Sigmoid colon (tissue), 7 donors: ENCODE results near the gene ARRDC2. TPM values are rescaled to one million over a fixed set of nuclear protein-coding genes. Genes with fewer than 3 reads are reported as not detected.

Source experiments
- DNase-seq: peaks from one replicate; pipeline ENCODE4 v3.0.0-alpha.2; 2019
- H3K27ac ChIP-seq, 4 donors: fragments of 200-600 bp; sonication (generic); one replicate each; pipeline ENCODE4 v1.5.1; 2016 to 2019; ENCODE audit warnings: mild to moderate bottlenecking in 1 of 4
- H3K27me3 ChIP-seq, 3 donors: fragments of 200-600 bp; sonication (generic); one replicate each; pipeline ENCODE4 v1.5.1; 2019; ENCODE audit warnings: mild to moderate bottlenecking in 1 of 3
- H3K36me3 ChIP-seq, 4 donors: fragments of 200-600 bp; sonication (generic); one replicate each; pipeline ENCODE4 v1.5.1; 2016 to 2019
- H3K4me1 ChIP-seq, 4 donors: fragments of 200-600 bp; sonication (generic); one replicate each; pipeline ENCODE4 v1.5.1; 2017 to 2019
- H3K4me3 ChIP-seq, 4 donors: fragments of 200-600 bp; sonication (generic); one replicate each; pipeline ENCODE4 v1.5.1; 2017 to 2019; ENCODE audit warnings: mild to moderate bottlenecking in 2 of 4, moderate library complexity in 1 of 4
- H3K9me3 ChIP-seq, 4 donors: fragments of 200-600 bp in 3 of 4; sonication (generic) in 3 of 4; one replicate each; pipeline versions ENCODE4 v1.5.1 to v1.6.1; 2013 to 2019
- EP300 ChIP-seq, 4 donors: sonication (generic); formaldehyde crosslinking; IDR thresholded peaks; one replicate each; pipeline ENCODE4 v1.6.1; 2017; ENCODE audit warnings: antibody characterized with exemption in 4 of 4
- POLR2A ChIP-seq, 2 donors: fragments of 450-650 bp; IDR thresholded peaks; one replicate each; pipeline ENCODE4 v1.6.1; 2016; ENCODE audit warnings: antibody characterized with exemption in 2 of 2, mild to moderate bottlenecking in 2 of 2, moderate library complexity in 2 of 2
- POLR2AphosphoS5 ChIP-seq, 4 donors: sonication (generic); formaldehyde crosslinking; IDR thresholded peaks; one replicate each; pipeline ENCODE4 v1.6.1; 2017; ENCODE audit warnings: antibody characterized with exemption in 4 of 4
- WGBS, 2 donors: extraction: QIAGEN DNeasy Blood & Tissue Kit; methylation state at CpG; one replicate each; pipeline ENCODE4 v1.1.7; 2013; 5-methylcytosine and 5-hydroxymethylcytosine counted together
- intact Hi-C: fragments of 100-400 bp; cut with DNase I; formaldehyde crosslinking; loops from one replicate; pipeline ENCODE4 v1.15.1; 2023
- polyA plus RNA-seq, 3 donors: library from polyadenylated mRNA; stranded (reverse); fragments of 200-250 nt; gene quantifications; one replicate each; pipeline ENCODE4 v1.2.3, GENCODE V29; 2013
- total RNA-seq, 4 donors: library from RNA; depleted of rRNA; stranded (reverse); fragments of >200 nt; gene quantifications; one replicate each; pipeline ENCODE4 v1.1.0, GENCODE V29; 2016
- TF ChIP-seq, protein P1 (sequence below), 4 experiments: fragments of 450-650 bp in 3 of 4; fragments of 200-600 bp in 1 of 4; IDR thresholded peaks; one replicate each; pipeline ENCODE4 v1.5.1; 2016 to 2019; ENCODE audit warnings: antibody characterized with exemption in 4 of 4, mild to moderate bottlenecking in 3 of 4, moderate library complexity in 2 of 4
- donor health status: healthy with polysubstance abuse.
- donor health status: Bipolar disorder and iron deficiency.
- donor health status: healthy.

The ARRDC2 gene
- total and polyA plus RNA-seq, 7 donors = 22.2 to 54.2 (median 36.6) TPM

DNA sequence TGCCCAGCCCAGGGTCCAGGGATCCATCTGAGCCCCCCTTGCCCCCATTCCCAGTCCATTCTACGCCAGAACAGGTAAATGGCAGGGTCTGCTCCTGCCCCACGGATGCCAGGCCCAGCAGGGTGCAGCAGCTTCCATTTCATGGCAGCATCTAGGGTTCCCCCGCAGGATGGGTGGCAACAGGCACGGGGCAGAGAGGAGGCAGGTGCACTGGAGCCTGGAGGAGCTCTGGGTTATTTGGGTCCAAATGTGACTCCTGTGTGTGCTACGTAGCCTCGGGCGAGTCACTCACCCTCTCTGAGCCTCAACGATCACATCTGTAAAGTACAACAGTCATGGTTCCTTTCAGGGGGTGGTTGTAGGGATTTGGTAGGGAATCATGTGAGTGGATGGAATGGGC, 51.3 kb downstream of the ARRDC2 start:
- peaks cover 0 to 15% (median 13%) of the 10 kb centered on the region in 4 donors for H3K4me1 ChIP-seq
- WGBS, 2 donors = 48 to 73% methylated on average over 8 of the region's 8 CpGs
- no peak overlapping the region for H3K27ac ChIP-seq
- H3K4me3 ChIP-seq = no peak overlapping the region
- DNase-seq = no peak
- TF ChIP-seq EP300 (IDR thresholded peaks at IDR 0.05) = no peak
- no peak for TF ChIP-seq POLR2AphosphoS5 (IDR thresholded peaks at IDR 0.05)
- TF ChIP-seq POLR2A (IDR thresholded peaks at IDR 0.05) = no peak
- TF ChIP-seq, protein P1, sequence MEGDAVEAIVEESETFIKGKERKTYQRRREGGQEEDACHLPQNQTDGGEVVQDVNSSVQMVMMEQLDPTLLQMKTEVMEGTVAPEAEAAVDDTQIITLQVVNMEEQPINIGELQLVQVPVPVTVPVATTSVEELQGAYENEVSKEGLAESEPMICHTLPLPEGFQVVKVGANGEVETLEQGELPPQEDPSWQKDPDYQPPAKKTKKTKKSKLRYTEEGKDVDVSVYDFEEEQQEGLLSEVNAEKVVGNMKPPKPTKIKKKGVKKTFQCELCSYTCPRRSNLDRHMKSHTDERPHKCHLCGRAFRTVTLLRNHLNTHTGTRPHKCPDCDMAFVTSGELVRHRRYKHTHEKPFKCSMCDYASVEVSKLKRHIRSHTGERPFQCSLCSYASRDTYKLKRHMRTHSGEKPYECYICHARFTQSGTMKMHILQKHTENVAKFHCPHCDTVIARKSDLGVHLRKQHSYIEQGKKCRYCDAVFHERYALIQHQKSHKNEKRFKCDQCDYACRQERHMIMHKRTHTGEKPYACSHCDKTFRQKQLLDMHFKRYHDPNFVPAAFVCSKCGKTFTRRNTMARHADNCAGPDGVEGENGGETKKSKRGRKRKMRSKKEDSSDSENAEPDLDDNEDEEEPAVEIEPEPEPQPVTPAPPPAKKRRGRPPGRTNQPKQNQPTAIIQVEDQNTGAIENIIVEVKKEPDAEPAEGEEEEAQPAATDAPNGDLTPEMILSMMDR (IDR thresholded peaks at IDR 0.05) = no peak
- no peaks in the 10 kb centered on the region for H3K36me3 ChIP-seq
- intact Hi-C loops = loop anchor here (5.0 kb wide), 1 partner anchor 122 kb away; no protein-coding TSS in a partner anchor
- H3K9me3 ChIP-seq = no peaks in the 10 kb centered on the region
- no peaks in the 10 kb centered on the region for H3K27me3 ChIP-seq

DNA sequence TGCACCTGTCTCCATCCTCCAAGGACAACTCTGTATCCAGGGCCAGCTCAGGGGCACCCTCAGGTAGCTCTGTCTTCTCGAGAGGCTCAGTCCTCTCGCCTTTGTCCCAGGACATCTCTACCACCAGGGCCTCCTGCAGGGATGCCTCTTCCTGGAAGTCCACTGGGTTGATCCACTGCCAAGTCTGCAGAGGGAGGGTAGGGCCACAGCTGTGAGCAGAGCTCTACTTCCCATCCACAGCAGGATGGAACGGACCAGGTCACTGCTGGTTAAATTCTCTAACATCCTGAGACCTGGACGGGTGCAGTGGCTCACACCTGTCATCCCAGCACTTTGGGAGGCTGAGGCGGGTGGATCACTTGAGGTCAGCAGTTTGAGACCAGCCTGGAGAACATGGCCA, 51.9 kb downstream of the ARRDC2 start:
- intact Hi-C loops = loop anchor here (5.0 kb wide), 1 partner anchor 123 kb away; no protein-coding TSS in a partner anchor
- Histone ChIP-seq H3K27ac (no peak overlapping the region), H3K4me3 (no peak overlapping the region), H3K36me3 (no peaks in the 10 kb centered on the region), H3K9me3 (no peaks in the 10 kb centered on the region), H3K4me1 (peaks cover 0 to 15% (median 13%) of the 10 kb centered on the region in 4 donors), H3K27me3 (no peaks in the 10 kb centered on the region)
- no peak for TF ChIP-seq POLR2A (IDR thresholded peaks at IDR 0.05)
- TF ChIP-seq POLR2AphosphoS5 (IDR thresholded peaks at IDR 0.05) = no peak
- TF ChIP-seq, protein P1 (IDR thresholded peaks at IDR 0.05) = no peak
- no peak for TF ChIP-seq EP300 (IDR thresholded peaks at IDR 0.05)
- 64 to 82% methylated on average over 5 of the region's 5 CpGs for WGBS, 2 donors
- DNase-seq = no peak

GRCh38 chr19:18060472-18060871, 52.5 kb downstream of the ARRDC2 start:
- Histone ChIP-seq H3K27me3 (no peaks in the 10 kb centered on the region), H3K36me3 (no peaks in the 10 kb centered on the region), H3K27ac (no peak overlapping the region), H3K4me3 (no peak overlapping the region), H3K9me3 (no peaks in the 10 kb centered on the region), H3K4me1 (peaks cover 0 to 15% (median 13%) of the 10 kb centered on the region in 4 donors)
- TF ChIP-seq, protein P1 (IDR thresholded peaks at IDR 0.05) = no peak
- no peak for DNase-seq
- intact Hi-C loops = no loop called here
- WGBS, 2 donors = 88 to 92% methylated on average over 6 of the region's 6 CpGs

DNA sequence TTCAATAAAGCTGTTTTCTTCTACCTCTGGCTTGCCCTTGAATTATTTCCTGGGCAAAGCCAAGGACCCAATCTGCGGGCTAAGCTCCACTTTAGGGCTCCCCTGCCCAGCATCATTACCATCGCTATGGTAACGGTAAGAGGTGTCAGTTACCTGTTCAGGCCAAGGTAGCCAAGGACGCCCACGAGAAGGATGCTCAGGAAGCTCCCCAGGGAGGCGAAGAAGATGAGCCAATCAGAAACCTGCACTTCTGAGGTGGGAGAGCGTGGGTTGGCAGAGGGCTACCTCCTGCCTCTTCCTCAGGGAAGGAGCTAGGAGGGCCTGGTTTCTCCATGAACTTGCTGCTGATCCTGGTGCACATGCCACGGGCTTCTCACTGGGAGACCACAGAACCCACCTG, 54.1 kb downstream of the ARRDC2 start:
- H3K4me3 ChIP-seq = no peak overlapping the region

More for the DNA sequence above, 54.1 kb downstream of the ARRDC2 start:
- no peak for TF ChIP-seq EP300 (IDR thresholded peaks at IDR 0.05)
- no peak for TF ChIP-seq POLR2AphosphoS5 (IDR thresholded peaks at IDR 0.05)
- TF ChIP-seq POLR2A (IDR thresholded peaks at IDR 0.05) = no peak
- TF ChIP-seq, protein P1 (IDR thresholded peaks at IDR 0.05) = no peak
- no peaks in the 10 kb centered on the region for H3K9me3 ChIP-seq
- H3K27me3 ChIP-seq = no peaks in the 10 kb centered on the region
- peaks cover 0 to 15% (median 13%) of the 10 kb centered on the region in 4 donors for H3K4me1 ChIP-seq
- no peak for DNase-seq
- intact Hi-C loops = no loop called here
- H3K27ac ChIP-seq = no peak overlapping the region
- 42 to 77% methylated on average over 8 of the region's 8 CpGs for WGBS, 2 donors
- no peaks in the 10 kb centered on the region for H3K36me3 ChIP-seq
